NCI-H2081 (cell line): ENCODE results near the gene LCN10.
"Not testable (repeated sequence)": the region's sequence is repeated elsewhere in the genome, so short reads cannot be mapped to it uniquely, and the experiment has no call there.

Experiments used
- DNase-seq, 2 experiments: peaks; one replicate each; lab custom pipeline; 2025; lab: John Stamatoyannopoulos, UW

LCN10 gene

GRCh38 chr9:136771907-136772415, 29.2 kb upstream of the LCN10 start:
- no peak for DNase-seq

- DNase-seq: peak in 1 of 2 experiments; percentile 15
These were observed 27.0 kb upstream of the LCN10 start for GRCh38 chr9:136769710-136770191.

GRCh38 chr9:136766410-136767120, 23.8 kb upstream of the LCN10 start:
- peak; percentile 48 to 67 for DNase-seq

GRCh38 chr9:136765745-136766409, 23.1 kb upstream of the LCN10 start:
- DNase-seq: not testable (repeated sequence)

- DNase-seq: no peak
These were observed 22.3 kb upstream of the LCN10 start for GRCh38 chr9:136765041-136765440.

- peak; percentile 56 to 84 for DNase-seq
These were observed 21.7 kb upstream of the LCN10 start, which contains the start of gene LCN15 for GRCh38 chr9:136764301-136764891. Gene LCN15, minus strand, starts transcription at chr9:136764518. Its CDS starts 30 bp downstream, at chr9:136764488.

- no peak for DNase-seq
These were observed 20.9 kb upstream of the LCN10 start for GRCh38 chr9:136763649-136764035.

- no peak for DNase-seq
These were observed 20.3 kb upstream of the LCN10 start for GRCh38 chr9:136762915-136763648.

- DNase-seq: no peak
These were observed 19.5 kb upstream of the LCN10 start for GRCh38 chr9:136762221-136762691.

- DNase-seq: no peak
These were observed 18.8 kb upstream of the LCN10 start for GRCh38 chr9:136761545-136761981.

- not testable (repeated sequence) for DNase-seq
These were observed 18.2 kb upstream of the LCN10 start for GRCh38 chr9:136760834-136761544.

- no peak for DNase-seq
These were observed 17.7 kb upstream of the LCN10 start for GRCh38 chr9:136760424-136760823.

GRCh38 chr9:136759436-136760325, 16.9 kb upstream of the LCN10 start:
- DNase-seq: no peak

GRCh38 chr9:136759001-136759400, 16.3 kb upstream of the LCN10 start:
- no peak for DNase-seq

- DNase-seq: no peak
These were observed 15.0 kb upstream of the LCN10 start for GRCh38 chr9:136757751-136758140.

- DNase-seq: no peak
These were observed 14.6 kb upstream of the LCN10 start for GRCh38 chr9:136757328-136757727.

GRCh38 chr9:136756836-136757235, 14.1 kb upstream of the LCN10 start:
- DNase-seq: no peak

- no peak for DNase-seq
These were observed 13.3 kb upstream of the LCN10 start for GRCh38 chr9:136756134-136756438.

GRCh38 chr9:136755302-136756133, 12.8 kb upstream of the LCN10 start:
- not testable (repeated sequence) for DNase-seq
